ENCODE results near the gene CST9L. TPM values are rescaled to one million over a fixed set of nuclear protein-coding genes. Genes with fewer than 3 reads are reported as not detected.

CST9L gene
- total RNA-seq, 1 donor from 2014 or later = not detected

- DNase-seq (ENCODE audit: extremely low read depth, low read depth, low spot score) = no peak
Measured at GRCh38 chr20:23547613-23548012, 20.7 kb downstream of the CST9L start.

- DNase-seq (ENCODE audit: extremely low read depth, low read depth, low spot score) = no peak
Measured at GRCh38 chr20:23546435-23547144, 21.7 kb downstream of the CST9L start.

GRCh38 chr20:23544133-23544532, 24.2 kb downstream of the CST9L start:
- DNase-seq (ENCODE audit: extremely low read depth, low read depth, low spot score) = no peak

DNA sequence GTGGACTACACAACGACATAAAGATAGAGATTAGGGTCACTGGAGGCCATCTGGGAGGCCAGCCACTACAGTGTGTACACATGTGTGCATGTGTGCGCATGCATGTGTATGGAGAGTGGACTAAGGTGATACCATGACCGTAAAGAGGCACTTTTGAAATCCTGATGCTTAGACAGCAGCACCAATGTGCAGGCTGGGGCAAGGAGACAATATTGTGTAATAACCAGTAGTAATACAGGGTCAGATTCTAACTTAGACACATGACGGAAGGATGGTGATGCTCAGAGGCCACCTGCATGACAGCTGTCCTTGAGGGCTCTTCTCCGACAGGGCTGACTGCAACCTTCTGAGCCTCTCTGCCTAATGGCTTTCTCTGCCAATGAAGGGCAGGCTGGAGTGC, 25.5 kb downstream of the CST9L start:
- DNase-seq (ENCODE audit: extremely low read depth, low read depth, low spot score) = no peak

GRCh38 chr20:23541776-23542175, 26.5 kb downstream of the CST9L start:
- DNase-seq (ENCODE audit: extremely low read depth, low read depth, low spot score) = no peak

DNA sequence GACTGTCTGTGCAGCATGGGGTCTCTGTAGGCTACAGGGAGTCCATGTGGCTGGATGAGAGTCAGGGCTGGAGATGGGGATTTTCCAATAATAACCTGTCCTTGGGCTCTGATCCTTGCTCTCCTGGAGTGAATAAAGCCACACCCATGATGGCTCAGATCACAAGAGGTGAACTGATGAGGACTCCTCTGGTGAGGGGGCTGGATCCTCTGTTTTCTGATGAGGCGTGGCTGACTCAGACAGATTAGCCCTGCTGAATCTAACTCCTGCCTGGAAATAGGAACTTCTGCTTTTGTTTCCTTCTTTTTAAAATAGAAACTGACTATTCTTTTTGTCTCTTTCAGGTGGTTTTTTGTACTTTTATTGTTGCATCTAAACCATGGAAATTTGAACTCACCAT, 27.0 kb downstream of the CST9L start:
- DNase-seq (ENCODE audit: extremely low read depth, low read depth, low spot score) = no peak

DNA sequence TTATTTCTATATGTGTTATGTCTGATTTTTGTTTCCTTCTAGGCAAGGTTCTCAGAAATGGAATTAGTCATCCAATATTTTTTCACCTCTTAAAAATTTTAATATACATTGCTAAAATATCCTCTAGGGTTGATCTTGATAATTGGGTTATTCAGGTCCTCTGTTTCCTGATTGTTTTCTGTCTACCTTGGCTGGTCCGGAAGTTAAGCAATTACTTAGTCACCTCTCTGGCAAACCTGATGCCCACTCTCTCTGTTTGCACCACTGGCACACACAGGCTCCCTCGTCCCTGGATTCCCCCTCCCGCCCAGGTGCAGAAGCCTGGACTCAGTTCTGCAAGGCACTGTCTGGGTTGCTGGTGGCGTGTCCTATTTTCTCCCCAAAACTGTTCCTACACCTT, 27.7 kb downstream of the CST9L start:
- no peak for DNase-seq (ENCODE audit: extremely low read depth, low read depth, low spot score)

- DNase-seq (ENCODE audit: extremely low read depth, low read depth, low spot score) = no peak
Measured at GRCh38 chr20:23537030-23537429, 31.3 kb downstream of the CST9L start.

- no peak for DNase-seq (ENCODE audit: extremely low read depth, low read depth, low spot score)
Measured at GRCh38 chr20:23536328-23536974, 31.8 kb downstream of the CST9L start.

GRCh38 chr20:23534801-23535593, 33.3 kb downstream of the CST9L start:
- DNase-seq (ENCODE audit: extremely low read depth, low read depth, low spot score) = no peak

- no peak for DNase-seq (ENCODE audit: extremely low read depth, low read depth, low spot score)
Measured at GRCh38 chr20:23533161-23533560, 35.1 kb downstream of the CST9L start.

DNA sequence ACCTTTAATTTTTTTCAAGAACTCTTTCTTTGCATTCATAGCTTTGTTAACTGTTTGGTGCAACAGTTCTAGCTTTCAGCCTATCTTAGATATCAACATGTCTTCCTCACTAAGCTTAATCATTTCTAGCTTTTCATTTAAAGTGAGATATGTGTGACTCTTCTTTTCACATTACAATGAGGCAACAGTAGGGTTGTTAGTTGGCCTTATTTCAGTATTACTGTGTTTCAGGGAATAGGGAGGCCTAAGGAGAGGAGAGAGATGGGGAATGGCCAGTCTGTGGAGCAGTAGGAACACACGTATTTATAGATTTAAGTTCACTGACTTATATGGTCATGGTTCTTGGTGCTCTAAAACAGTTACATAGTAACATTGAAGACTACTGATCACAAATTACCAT, 35.8 kb downstream of the CST9L start:
- no peak for DNase-seq (ENCODE audit: extremely low read depth, low read depth, low spot score)

GRCh38 chr20:23530937-23531567, 37.2 kb downstream of the CST9L start:
- DNase-seq (ENCODE audit: extremely low read depth, low read depth, low spot score) = no peak

GRCh38 chr20:23528867-23529431, 39.3 kb downstream of the CST9L start:
- DNase-seq (ENCODE audit: extremely low read depth, low read depth, low spot score) = no peak

DNA sequence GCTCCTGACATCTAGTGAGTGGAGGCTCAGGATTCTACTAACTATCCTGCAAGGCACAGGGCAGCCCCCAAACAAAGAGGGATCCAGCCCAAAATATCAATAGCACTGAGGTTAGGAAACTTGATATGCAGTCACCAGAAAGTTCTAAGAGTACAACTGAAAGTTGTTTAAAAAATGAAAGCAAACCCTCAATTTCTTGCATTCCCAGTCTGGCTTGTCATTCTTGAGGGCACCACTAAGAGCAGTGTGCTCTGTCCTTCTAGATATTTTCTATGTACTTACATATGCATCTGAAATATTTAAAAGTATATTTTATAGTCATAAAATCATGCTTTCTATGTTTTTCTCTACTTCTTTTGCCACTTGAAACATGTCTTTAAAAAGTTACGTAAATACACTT, 41.4 kb downstream of the CST9L start:
- DNase-seq (ENCODE audit: extremely low read depth, low read depth, low spot score) = no peak

- DNase-seq (ENCODE audit: extremely low read depth, low read depth, low spot score) = no peak
Measured at GRCh38 chr20:23524146-23524545, 44.1 kb downstream of the CST9L start.

GRCh38 chr20:23520185-23520584, 48.1 kb downstream of the CST9L start:
- DNase-seq (ENCODE audit: extremely low read depth, low read depth, low spot score) = no peak

- no peak for DNase-seq (ENCODE audit: extremely low read depth, low read depth, low spot score)
Measured at GRCh38 chr20:23519556-23519955, 48.7 kb downstream of the CST9L start.

GRCh38 chr20:23517719-23518118, 50.6 kb downstream of the CST9L start:
- DNase-seq (ENCODE audit: extremely low read depth, low read depth, low spot score) = no peak

GRCh38 chr20:23515250-23515939, 52.9 kb downstream of the CST9L start:
- no peak for DNase-seq (ENCODE audit: extremely low read depth, low read depth, low spot score)

All from glomerular endothelial cell (primary cell).